Measurements from ENCODE around the gene GXYLT1.

DNA sequence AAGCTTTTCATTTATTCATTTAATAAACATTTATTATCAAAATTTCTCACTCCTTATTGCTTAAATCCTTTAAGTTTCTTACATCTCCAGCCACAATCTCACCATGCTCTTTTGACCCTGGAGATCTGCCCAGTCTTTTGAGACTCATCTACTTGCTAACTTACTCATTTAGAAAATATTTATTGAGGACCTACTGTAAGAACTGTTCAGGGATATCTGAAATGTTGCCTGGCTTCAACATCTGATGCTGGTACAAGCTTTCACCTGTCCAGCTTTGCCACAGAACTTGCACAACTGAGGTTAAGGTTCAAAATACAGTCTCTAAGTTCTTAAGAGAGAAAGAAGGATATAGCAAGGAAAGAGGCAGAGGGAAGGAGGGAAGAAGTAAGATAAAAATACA lies 17.5 kb upstream of the GXYLT1 start:
- TF ChIP-seq, protein P1, sequence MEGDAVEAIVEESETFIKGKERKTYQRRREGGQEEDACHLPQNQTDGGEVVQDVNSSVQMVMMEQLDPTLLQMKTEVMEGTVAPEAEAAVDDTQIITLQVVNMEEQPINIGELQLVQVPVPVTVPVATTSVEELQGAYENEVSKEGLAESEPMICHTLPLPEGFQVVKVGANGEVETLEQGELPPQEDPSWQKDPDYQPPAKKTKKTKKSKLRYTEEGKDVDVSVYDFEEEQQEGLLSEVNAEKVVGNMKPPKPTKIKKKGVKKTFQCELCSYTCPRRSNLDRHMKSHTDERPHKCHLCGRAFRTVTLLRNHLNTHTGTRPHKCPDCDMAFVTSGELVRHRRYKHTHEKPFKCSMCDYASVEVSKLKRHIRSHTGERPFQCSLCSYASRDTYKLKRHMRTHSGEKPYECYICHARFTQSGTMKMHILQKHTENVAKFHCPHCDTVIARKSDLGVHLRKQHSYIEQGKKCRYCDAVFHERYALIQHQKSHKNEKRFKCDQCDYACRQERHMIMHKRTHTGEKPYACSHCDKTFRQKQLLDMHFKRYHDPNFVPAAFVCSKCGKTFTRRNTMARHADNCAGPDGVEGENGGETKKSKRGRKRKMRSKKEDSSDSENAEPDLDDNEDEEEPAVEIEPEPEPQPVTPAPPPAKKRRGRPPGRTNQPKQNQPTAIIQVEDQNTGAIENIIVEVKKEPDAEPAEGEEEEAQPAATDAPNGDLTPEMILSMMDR (conservative IDR thresholded peaks at IDR 0.05): no peak
- TF ChIP-seq ZFX (IDR thresholded peaks at IDR 0.05): no peak

All from C4-2B (cell line).